Astrocyte (in vitro differentiated cells and primary cell): ENCODE results near the gene LPGAT1.

Experiments
- CTCF ChIP-seq: IDR thresholded peaks from 2 replicates; pipeline ENCODE4 v1.5.1; 2011; ENCODE audit warnings: low read depth, mild to moderate bottlenecking, inconsistent platforms, low read length, moderate library complexity; ENCODE audit not compliant: insufficient read depth
- EZH2 ChIP-seq: IDR thresholded peaks from 2 replicates; pipeline ENCODE4 v1.6.1; 2012; ENCODE audit warnings: mild to moderate bottlenecking, low read length, inconsistent platforms; ENCODE audit not compliant: insufficient read depth

DNA sequence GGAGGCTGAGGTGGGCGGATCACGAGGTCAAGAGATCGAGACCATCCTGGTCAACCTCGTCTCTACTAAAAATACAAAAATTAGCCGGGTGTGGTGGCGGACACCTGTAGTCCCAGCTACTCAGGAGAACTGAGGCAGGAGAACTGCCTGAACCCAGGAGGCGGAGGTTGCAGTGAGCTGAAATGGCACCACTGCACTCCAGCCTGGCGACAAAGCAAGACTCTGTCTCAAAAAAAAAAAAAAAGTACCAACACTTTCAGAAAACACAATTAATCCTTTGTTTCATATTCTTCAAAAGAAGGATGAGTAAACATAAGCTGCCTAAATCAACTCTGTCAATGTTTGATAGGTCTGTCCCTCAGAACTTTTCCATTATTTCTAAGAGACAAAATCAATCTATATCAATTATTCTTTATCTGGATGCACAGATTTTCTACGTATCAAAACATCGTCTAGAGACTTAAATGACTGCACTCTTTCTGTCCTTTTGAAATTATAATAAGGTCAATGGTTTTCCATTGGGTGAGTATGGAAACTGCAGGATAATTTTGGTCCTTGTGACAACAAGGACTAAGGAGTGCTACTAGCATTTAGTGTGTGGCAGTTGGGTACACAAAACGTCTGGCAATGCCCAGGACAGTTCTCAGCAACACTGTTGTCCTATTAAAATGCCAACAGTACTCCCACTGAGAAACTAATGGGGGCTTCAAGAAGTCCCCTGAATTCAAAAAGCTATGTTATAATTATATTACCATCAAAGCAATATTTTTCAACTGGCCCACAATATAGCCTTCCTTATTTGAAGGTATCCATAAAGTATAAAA, 40.7 kb downstream of the LPGAT1 start:
- no peak for TF ChIP-seq CTCF
- no peak for TF ChIP-seq EZH2
